ENCODE data around the gene ZNF691. TPM values are rescaled to one million over a fixed set of nuclear protein-coding genes. Genes with fewer than 3 reads are reported as not detected.
"Not testable (repeated sequence)": the region's sequence is repeated elsewhere in the genome, so short reads cannot be mapped to it uniquely, and the experiment has no call there.

ZNF691 gene
- total RNA-seq, 1 experiment from 2014 or later, result 13.3 TPM

GRCh38 chr1:42859366-42859765 lies 13.0 kb downstream of the ZNF691 start:
- not testable (repeated sequence) for DNase-seq (ENCODE audit: low read depth)

- DNase-seq (ENCODE audit: low read depth), result no peak
Observed at GRCh38 chr1:42860339-42861013, 14.1 kb downstream of the ZNF691 start.

- DNase-seq (ENCODE audit: low read depth), result no peak
Observed at GRCh38 chr1:42861014-42861399, 14.6 kb downstream of the ZNF691 start.

GRCh38 chr1:42866549-42866948 lies 20.1 kb downstream of the ZNF691 start:
- DNase-seq (ENCODE audit: low read depth), result no peak

- DNase-seq (ENCODE audit: low read depth), result peak; percentile 53
Observed at GRCh38 chr1:42868466-42868865, 22.1 kb downstream of the ZNF691 start.

- not testable (repeated sequence) for DNase-seq (ENCODE audit: low read depth)
Observed at GRCh38 chr1:42869254-42869653, 22.8 kb downstream of the ZNF691 start.

GRCh38 chr1:42869751-42870150 lies 23.3 kb downstream of the ZNF691 start:
- DNase-seq (ENCODE audit: low read depth), result not testable (repeated sequence)

- not testable (repeated sequence) for DNase-seq (ENCODE audit: low read depth)
Observed at GRCh38 chr1:42873108-42873507, 26.7 kb downstream of the ZNF691 start.

GRCh38 chr1:42873670-42874069 lies 27.3 kb downstream of the ZNF691 start:
- DNase-seq (ENCODE audit: low read depth), result no peak

GRCh38 chr1:42876009-42876408 lies 29.6 kb downstream of the ZNF691 start:
- no peak for DNase-seq (ENCODE audit: low read depth)

- DNase-seq (ENCODE audit: low read depth), result no peak
Observed at GRCh38 chr1:42877380-42877779, 31.0 kb downstream of the ZNF691 start.

- DNase-seq (ENCODE audit: low read depth), result no peak
Observed at GRCh38 chr1:42880384-42880783, 34.0 kb downstream of the ZNF691 start.

GRCh38 chr1:42886046-42886739 lies 39.8 kb downstream of the ZNF691 start:
- no peak for DNase-seq (ENCODE audit: low read depth)

- no peak for DNase-seq (ENCODE audit: low read depth)
Observed at GRCh38 chr1:42886800-42887199, 40.4 kb downstream of the ZNF691 start.

- no peak for DNase-seq (ENCODE audit: low read depth)
Observed at GRCh38 chr1:42887366-42887765, 41.0 kb downstream of the ZNF691 start.

- no peak for DNase-seq (ENCODE audit: low read depth)
Observed at GRCh38 chr1:42888013-42888633, 41.7 kb downstream of the ZNF691 start.

GRCh38 chr1:42889264-42889663 lies 42.9 kb downstream of the ZNF691 start:
- no peak for DNase-seq (ENCODE audit: low read depth)

GRCh38 chr1:42891465-42892138 lies 45.2 kb downstream of the ZNF691 start:
- no peak for DNase-seq (ENCODE audit: low read depth)

GRCh38 chr1:42899960-42900359 lies 53.5 kb downstream of the ZNF691 start:
- DNase-seq (ENCODE audit: low read depth), result not testable (repeated sequence)
